ENCODE measurements around the gene NLRP6. TPM values are rescaled to one million over a fixed set of nuclear protein-coding genes. Genes with fewer than 3 reads are reported as not detected.
"Not testable (repeated sequence)": the region's sequence is repeated elsewhere in the genome, so short reads cannot be mapped to it uniquely, and the experiment has no call there.

Gene NLRP6
- total and polyA plus RNA-seq, 9 donors = 0.02 to 1.1 (median 0.20) TPM; not detected in 3

DNA sequence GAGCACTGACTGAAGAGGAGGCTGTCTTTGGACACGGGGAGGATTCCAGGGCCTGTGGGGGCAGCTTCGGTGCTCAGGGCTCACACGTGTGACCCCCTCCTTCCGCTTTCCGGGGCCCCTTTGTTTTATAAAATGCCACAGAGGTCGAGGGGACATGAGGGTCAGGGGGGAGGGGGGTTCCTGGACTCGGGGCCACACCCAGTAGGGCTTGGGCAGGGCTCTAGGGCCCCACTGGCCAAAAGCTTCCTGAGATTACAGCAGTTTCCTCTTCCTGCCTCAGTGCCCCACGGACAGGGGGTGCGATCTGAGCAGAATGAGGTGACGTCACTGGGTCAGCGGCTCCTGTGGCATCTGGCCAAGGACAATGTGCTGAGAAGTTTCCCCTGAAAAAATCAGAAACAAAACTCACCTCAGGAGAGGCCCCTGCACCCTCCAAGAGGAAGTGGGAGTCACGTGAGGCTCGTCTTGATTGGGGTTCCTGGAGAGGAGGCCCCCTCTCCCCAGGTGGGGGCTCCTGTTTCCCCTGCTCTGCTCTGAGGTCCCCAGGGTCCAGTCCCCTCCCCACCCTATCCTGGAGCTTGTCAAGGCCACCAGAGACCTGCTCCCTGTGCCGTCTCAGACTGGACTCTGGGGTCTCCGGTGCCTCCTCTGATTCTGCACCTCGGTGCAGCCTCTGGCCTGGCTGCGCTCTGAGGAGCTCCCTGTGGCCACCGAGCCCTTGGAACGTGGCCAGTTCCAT lies 48.8 kb downstream of the NLRP6 start:
- 12 to 18% (median 15%) methylated on average over 18 to 19 of the region's 19 CpGs for WGBS, 3 donors
- Histone ChIP-seq H3K4me3 (no peak overlapping the region), H3K9me3 (no peaks in the 10 kb centered on the region), H3K4me1 (ENCODE audit: insufficient read depth) (peaks cover 26% of the 10 kb centered on the region), H3K27me3 (no peaks in the 10 kb centered on the region), H3K27ac (peak overlapping the region; percentile 84 to 94), H3K36me3 (no peaks in the 10 kb centered on the region)
- DNase-seq = peak; percentile 86 to 93 (median 90)
- TF ChIP-seq EP300 (IDR thresholded peaks at IDR 0.05) (no peak), POLR2A (IDR thresholded peaks at IDR 0.05) (peak; percentile 14)
- intact Hi-C loops (cut with DNase I) = no loop called here

DNA sequence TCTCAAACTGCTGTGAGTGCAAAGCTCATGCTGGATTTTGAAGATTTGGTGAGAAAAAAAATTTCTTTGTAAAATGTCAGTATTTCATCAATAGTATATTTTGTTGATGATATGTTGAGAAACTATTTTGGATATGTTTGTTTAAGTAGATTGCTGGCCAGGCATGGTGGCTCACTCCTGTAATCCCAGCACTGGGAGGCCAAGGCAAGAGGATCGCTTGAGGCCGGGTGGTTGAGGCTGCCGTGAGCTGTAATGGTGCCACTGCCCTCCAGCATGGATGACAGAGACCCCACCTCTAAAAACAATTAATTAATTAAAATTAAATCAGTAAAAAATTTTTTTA lies 49.3 kb downstream of the NLRP6 start:
- Histone ChIP-seq H3K4me3 (no peak overlapping the region), H3K4me1 (ENCODE audit: insufficient read depth) (peaks cover 26% of the 10 kb centered on the region)

DNA sequence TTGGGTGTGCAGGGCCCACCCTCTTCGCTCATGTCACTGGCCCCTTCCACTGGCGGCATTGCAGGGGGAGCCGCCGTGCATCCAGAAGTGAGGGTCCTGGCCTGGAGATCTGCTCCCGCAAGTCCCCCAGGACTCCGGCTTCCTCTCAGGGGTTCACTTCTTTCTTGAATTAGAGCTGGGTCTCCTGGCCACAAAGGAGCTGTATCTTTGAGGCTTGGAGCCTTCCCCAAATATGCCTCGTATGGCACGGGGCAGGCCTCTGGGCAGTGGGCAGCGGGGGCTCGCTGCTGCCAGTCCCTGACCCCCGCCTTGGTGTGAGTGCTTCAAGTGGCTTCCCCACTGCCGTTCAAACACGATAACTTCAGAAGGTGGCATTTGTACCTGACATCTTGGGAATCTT lies 49.8 kb downstream of the NLRP6 start:
- intact Hi-C loops (cut with DNase I) = no loop called here

More for the DNA sequence above, 49.3 kb downstream of the NLRP6 start:
- WGBS, 3 donors = 94 to 99% (median 98%) methylated on average over 3 of the region's 3 CpGs
- H3K27me3 ChIP-seq = no peaks in the 10 kb centered on the region
- intact Hi-C loops (cut with DNase I) = no loop called here
- no peaks in the 10 kb centered on the region for H3K36me3 ChIP-seq
- DNase-seq = peak in 1 of 5 donors; percentile 28
- H3K27ac ChIP-seq = peak overlapping the region; percentile 84 to 94
- TF ChIP-seq POLR2A (IDR thresholded peaks at IDR 0.05) (no peak), EP300 (IDR thresholded peaks at IDR 0.05) (no peak)
- TF ChIP-seq, protein P1, sequence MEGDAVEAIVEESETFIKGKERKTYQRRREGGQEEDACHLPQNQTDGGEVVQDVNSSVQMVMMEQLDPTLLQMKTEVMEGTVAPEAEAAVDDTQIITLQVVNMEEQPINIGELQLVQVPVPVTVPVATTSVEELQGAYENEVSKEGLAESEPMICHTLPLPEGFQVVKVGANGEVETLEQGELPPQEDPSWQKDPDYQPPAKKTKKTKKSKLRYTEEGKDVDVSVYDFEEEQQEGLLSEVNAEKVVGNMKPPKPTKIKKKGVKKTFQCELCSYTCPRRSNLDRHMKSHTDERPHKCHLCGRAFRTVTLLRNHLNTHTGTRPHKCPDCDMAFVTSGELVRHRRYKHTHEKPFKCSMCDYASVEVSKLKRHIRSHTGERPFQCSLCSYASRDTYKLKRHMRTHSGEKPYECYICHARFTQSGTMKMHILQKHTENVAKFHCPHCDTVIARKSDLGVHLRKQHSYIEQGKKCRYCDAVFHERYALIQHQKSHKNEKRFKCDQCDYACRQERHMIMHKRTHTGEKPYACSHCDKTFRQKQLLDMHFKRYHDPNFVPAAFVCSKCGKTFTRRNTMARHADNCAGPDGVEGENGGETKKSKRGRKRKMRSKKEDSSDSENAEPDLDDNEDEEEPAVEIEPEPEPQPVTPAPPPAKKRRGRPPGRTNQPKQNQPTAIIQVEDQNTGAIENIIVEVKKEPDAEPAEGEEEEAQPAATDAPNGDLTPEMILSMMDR (IDR thresholded peaks at IDR 0.05) = no peak
- no peaks in the 10 kb centered on the region for H3K9me3 ChIP-seq

DNA sequence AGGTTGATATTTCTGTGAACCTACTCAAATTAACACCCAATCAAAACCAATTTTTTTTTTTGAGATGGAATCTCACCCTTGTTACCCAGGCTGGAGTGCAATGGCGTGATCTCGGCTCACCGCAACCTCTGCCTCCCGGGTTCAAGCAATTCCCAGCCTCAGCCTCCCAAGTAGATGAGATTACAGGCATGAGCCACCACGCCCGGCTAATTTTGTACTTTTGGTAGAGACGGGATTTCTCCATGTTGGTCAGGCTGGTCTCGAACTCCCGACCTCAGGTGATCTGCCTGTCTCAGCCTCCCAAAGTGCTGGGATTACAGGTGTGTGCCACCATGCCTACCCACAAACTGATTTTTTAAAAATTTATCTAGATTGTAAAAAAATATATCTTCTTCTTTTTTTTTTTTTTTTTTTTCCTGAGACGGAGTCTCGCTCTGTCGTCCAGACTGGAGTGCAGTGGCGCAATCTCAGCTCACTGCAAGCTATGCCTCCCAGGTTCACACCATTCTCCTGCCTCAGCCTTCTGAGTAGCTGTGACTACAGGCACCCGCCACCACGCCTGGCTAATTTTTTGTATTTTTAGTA lies 50.4 kb downstream of the NLRP6 start:
- Histone ChIP-seq H3K4me1 (ENCODE audit: insufficient read depth) (peaks cover 26% of the 10 kb centered on the region), H3K27ac (peak overlapping the region in 1 of 2 donors; percentile 12)
- H3K4me3 ChIP-seq; H3K36me3 ChIP-seq; H3K9me3 ChIP-seq; intact Hi-C loops (cut with DNase I); H3K27me3 ChIP-seq: not testable (repeated sequence)
- DNase-seq = peak in 3 of 5 donors; percentile 20 to 32 (median 26)
- WGBS, 3 donors = 86 to 93% (median 92%) methylated on average over 15 of the region's 15 CpGs

More for the DNA sequence above, 49.8 kb downstream of the NLRP6 start:
- no peaks in the 10 kb centered on the region for H3K27me3 ChIP-seq
- H3K9me3 ChIP-seq = no peaks in the 10 kb centered on the region
- no peak overlapping the region for H3K4me3 ChIP-seq
- DNase-seq = peak in 3 of 5 donors; percentile 20 to 46 (median 31)
- peaks cover 26% of the 10 kb centered on the region for H3K4me1 ChIP-seq (ENCODE audit: insufficient read depth)
- WGBS, 3 donors = 90 to 91% (median 90%) methylated on average over 13 of the region's 13 CpGs
- no peak for TF ChIP-seq EP300 (IDR thresholded peaks at IDR 0.05)
- TF ChIP-seq POLR2A (IDR thresholded peaks at IDR 0.05) = no peak
- TF ChIP-seq, protein P1 (IDR thresholded peaks at IDR 0.05) = no peak
- H3K27ac ChIP-seq = peak overlapping the region in 1 of 2 donors; percentile 12
- no peaks in the 10 kb centered on the region for H3K36me3 ChIP-seq

DNA sequence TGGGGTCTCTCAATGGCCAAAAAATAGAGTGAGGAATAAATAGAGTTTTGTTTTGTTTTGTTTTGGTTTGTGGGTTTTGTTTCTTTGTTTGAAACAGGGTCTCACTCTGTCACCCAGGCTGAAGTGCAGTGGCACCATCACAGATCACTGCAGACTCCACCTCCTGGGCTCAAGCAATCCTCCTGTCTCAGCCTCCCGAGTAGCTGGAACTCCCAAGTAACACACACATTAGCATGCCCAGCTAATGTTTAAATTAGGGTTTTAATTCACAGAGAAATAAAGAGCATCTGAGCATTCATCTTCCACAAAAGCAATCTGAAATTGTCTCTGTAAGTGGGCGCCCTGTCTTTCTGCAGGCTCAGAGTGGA lies 51.7 kb downstream of the NLRP6 start:
- Histone ChIP-seq H3K4me3 (no peak overlapping the region), H3K9me3 (no peaks in the 10 kb centered on the region), H3K27me3 (no peaks in the 10 kb centered on the region), H3K4me1 (ENCODE audit: insufficient read depth) (peaks cover 20% of the 10 kb centered on the region), H3K27ac (no peak overlapping the region), H3K36me3 (no peaks in the 10 kb centered on the region)
- 92 to 94% (median 93%) methylated on average over 2 of the region's 2 CpGs for WGBS, 3 donors
- TF ChIP-seq POLR2A (IDR thresholded peaks at IDR 0.05) = no peak
- TF ChIP-seq EP300 (IDR thresholded peaks at IDR 0.05) = no peak
- TF ChIP-seq, protein P1 (IDR thresholded peaks at IDR 0.05) = no peak
- DNase-seq = peak in 1 of 5 donors; percentile 23
- intact Hi-C loops (cut with DNase I) = no loop called here
